Central memory CD4-positive, alpha-beta T cell (primary cell): ENCODE results near the gene EPHA10.

Experiments used
- DNase-seq: peaks from one replicate; pipeline ENCODE4 v3.0.0; 2022

EPHA10 gene

DNA sequence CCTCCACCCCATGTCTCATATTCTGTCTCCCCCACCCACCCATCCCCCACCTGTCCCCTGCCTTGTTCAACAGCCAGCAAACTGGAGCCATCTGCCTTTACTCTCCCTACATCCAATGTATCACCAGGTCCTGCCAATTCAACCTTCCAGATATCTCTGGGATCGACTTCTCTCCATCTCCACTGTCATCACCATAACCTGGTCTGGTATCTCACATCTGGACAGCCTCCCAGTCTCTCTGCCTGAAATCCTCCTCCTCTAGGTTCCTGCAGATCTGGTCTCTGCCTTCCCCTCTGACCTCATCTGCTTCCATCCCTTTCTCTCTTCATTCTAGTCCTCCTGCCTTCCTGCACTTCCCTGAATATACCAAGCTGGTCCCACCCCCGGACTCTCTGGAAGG, 94.8 kb downstream of the EPHA10 start:
- DNase-seq = no peak

DNA sequence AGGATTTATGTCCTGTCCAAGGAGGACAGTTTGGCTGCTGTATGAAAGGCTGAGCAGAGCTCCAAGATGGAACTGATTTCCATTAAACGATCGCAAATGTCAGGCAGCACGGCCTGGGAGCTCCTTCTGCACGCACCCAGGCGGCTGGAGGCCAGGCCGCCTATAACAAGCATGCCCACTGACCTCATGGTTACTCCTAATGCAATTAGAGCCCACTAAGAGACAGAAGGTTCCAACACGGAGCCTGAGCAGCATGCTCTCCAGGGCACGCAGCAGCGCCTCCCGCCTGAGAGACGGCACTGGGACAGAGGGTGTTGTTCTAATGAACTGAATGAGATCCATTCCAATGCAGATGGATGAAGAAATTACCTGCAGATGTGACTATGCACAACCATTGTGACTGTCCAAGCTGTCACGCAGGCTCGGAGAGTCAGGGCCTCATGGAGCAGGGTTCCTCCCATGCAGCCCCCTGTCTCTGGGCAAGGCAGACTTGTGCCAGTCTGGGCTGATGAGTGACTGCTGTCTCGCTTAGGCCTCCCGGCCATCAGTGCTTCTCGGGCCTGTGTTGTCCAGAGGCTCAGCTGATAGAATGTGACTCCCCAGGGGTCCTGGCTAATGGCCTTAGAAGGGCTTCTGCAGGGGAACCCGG, 97.8 kb downstream of the EPHA10 start:
- no peak for DNase-seq

DNA sequence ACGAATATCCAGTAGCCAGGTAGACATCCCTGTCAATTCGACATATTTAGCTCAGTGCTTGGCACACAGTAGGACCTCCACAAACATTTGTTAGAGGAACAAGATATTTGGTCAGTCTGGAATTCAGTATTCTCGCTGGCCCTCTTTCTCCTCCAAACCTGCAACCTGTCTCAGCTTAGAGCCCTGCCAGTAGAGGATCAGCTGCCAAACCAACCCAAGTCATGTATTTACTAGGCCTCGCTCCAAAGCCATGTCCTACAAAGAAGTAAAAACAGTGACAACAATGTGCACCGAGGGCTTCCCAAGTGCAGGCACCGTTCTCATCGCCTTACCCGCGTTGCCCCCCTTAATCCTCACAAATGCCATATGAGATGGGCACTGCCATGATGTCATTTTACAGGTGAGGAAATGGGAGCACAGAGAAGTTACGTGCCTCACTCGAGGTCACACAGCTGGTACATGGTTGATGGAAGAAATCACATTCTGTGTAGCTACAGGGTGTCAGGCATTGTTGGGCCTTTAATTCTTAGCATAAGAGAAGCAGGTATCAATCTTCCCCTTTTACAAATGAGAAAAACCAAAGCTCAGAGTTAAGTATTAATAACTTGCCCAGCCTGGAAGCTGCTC, 98.6 kb downstream of the EPHA10 start:
- no peak for DNase-seq
